ENCODE results near the gene DPEP2.

Gene DPEP2

DNA sequence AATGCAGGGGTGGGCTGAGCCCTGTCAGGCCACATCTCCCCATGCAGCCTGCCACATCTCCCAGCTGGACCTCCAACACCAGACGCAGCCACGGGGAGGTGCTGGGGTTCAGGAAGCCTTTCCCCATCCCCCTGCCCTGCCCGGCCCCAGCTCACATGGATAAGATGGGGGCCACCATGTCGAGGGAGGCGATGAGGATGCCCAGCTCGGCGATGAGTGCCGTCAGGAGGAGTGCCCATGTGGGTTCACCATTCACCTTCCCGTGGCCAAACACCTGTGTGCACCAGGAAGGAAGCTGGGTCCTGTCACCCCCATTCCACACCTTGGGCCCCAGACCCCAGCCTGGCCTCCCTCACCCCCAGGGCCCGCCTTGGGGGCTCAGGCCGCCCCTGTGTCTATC is 49.6 kb downstream of the DPEP2 start:
- peaks cover 98% of the 10 kb centered on the region for H3K36me3 ChIP-seq (ENCODE audit: low read depth)
- no peaks in the 10 kb centered on the region for H3K4me1 ChIP-seq (ENCODE audit: insufficient read depth, poor library complexity, severe bottlenecking)
- H3K27ac ChIP-seq (ENCODE audit: poor library complexity, severe bottlenecking) = no peak overlapping the region
- DNase-seq (ENCODE audit: low spot score) = peak; percentile 59
- H3K9me3 ChIP-seq (ENCODE audit: severe bottlenecking) = no peaks in the 10 kb centered on the region
- H3K27me3 ChIP-seq (ENCODE audit: insufficient read depth, poor library complexity, severe bottlenecking) = no peaks in the 10 kb centered on the region
- ATAC-seq (ENCODE audit: low read depth) = no peak
- H3K4me3 ChIP-seq (ENCODE audit: severe bottlenecking) = no peak overlapping the region
- TF ChIP-seq, protein P1, sequence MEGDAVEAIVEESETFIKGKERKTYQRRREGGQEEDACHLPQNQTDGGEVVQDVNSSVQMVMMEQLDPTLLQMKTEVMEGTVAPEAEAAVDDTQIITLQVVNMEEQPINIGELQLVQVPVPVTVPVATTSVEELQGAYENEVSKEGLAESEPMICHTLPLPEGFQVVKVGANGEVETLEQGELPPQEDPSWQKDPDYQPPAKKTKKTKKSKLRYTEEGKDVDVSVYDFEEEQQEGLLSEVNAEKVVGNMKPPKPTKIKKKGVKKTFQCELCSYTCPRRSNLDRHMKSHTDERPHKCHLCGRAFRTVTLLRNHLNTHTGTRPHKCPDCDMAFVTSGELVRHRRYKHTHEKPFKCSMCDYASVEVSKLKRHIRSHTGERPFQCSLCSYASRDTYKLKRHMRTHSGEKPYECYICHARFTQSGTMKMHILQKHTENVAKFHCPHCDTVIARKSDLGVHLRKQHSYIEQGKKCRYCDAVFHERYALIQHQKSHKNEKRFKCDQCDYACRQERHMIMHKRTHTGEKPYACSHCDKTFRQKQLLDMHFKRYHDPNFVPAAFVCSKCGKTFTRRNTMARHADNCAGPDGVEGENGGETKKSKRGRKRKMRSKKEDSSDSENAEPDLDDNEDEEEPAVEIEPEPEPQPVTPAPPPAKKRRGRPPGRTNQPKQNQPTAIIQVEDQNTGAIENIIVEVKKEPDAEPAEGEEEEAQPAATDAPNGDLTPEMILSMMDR (IDR thresholded peaks at IDR 0.05; ENCODE audit: poor library complexity, severe bottlenecking) = no peak

DNA sequence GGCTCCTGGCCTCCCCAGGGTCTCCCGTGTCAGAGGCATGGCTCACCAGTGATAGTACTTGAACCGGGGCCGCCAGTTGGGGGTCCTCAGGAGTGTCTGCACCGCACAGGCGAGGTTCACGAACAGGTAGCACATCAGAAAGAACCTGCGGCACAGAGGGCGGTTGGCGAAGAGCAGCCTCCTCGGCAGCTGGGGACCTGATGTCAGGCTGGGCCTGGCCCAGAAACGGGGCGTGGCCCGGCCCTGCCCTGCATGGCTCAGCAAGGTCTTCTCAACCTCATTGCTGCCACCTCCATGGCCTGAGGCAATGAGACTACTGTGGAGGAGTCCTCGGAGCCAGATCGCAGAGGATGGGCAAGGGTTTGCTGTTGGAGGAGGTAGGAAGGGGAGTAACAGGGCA is 51.3 kb downstream of the DPEP2 start:
- TF ChIP-seq, protein P1 (IDR thresholded peaks at IDR 0.05; ENCODE audit: poor library complexity, severe bottlenecking) = no peak
- no peak for ATAC-seq (ENCODE audit: low read depth)
- H3K4me1 ChIP-seq (ENCODE audit: insufficient read depth, poor library complexity, severe bottlenecking) = no peaks in the 10 kb centered on the region

DNA sequence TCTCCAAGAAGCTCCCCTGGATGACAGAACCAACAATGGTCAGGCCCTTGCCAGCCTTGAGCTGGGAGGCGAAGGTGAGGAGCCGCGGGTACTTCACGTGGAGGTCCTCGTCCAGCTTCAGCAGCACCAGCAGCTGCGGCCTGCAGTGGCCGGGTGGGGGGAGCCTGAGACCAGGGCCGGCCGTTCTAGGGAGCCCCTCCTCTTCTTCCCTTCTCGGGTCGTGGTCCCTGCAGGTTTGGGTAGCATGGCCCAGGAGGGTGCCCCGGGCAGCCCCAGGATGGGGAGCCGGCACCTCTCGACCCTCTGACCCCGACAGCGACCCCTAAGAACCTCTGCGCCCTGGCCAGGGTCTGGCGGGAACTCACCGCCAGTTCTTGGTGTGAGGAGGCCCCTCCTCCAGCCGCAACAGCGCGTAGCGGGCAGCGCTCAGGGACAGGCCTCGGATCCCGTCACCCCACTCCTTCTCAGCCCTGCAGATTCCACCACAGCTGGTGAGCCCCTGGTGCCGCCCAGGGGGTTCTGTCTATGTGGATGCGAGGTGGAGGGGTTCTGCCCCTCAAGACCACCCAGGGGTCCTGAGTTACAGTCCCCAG is 52.2 kb downstream of the DPEP2 start:
- Histone ChIP-seq H3K4me3 (ENCODE audit: severe bottlenecking) (no peak overlapping the region), H3K36me3 (ENCODE audit: low read depth) (peaks cover 97% of the 10 kb centered on the region), H3K27me3 (ENCODE audit: insufficient read depth, poor library complexity, severe bottlenecking) (no peaks in the 10 kb centered on the region), H3K9me3 (ENCODE audit: severe bottlenecking) (no peaks in the 10 kb centered on the region), H3K27ac (ENCODE audit: poor library complexity, severe bottlenecking) (no peak overlapping the region), H3K4me1 (ENCODE audit: insufficient read depth, poor library complexity, severe bottlenecking) (no peaks in the 10 kb centered on the region)
- TF ChIP-seq, protein P1 (IDR thresholded peaks at IDR 0.05; ENCODE audit: poor library complexity, severe bottlenecking) = no peak
- ATAC-seq (ENCODE audit: low read depth) (no peak), DNase-seq (ENCODE audit: low spot score) (no peak)

More for the DNA sequence above, 51.3 kb downstream of the DPEP2 start:
- peaks cover 95% of the 10 kb centered on the region for H3K36me3 ChIP-seq (ENCODE audit: low read depth)
- H3K4me3 ChIP-seq (ENCODE audit: severe bottlenecking) = no peak overlapping the region
- no peak overlapping the region for H3K27ac ChIP-seq (ENCODE audit: poor library complexity, severe bottlenecking)
- no peaks in the 10 kb centered on the region for H3K9me3 ChIP-seq (ENCODE audit: severe bottlenecking)
- no peaks in the 10 kb centered on the region for H3K27me3 ChIP-seq (ENCODE audit: insufficient read depth, poor library complexity, severe bottlenecking)
- no peak for DNase-seq (ENCODE audit: low spot score)

DNA sequence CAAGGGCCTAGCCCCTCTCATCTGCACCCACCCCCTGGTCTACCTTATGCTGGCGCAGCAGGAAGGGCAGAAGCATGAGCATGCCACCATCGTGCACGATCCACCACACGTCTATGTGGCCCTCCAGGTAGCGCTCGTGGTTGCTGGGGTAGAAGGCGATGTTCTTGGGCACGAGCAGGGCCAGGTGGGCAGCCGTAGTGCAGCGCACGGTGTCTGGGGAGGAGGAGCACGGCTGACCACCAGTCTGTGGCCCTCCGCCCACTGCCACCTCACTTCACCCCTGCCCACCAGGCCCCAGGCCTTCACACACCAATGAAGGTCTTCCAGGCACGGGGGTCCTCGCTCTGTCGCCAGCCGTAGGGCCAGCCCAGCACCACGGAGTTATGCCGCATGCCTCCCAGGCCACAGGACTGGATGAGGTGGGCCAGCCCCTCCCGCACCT is 53.1 kb downstream of the DPEP2 start:
- Histone ChIP-seq H3K27ac (ENCODE audit: poor library complexity, severe bottlenecking) (no peak overlapping the region), H3K36me3 (ENCODE audit: low read depth) (peaks cover 95% of the 10 kb centered on the region), H3K9me3 (ENCODE audit: severe bottlenecking) (no peaks in the 10 kb centered on the region), H3K4me1 (ENCODE audit: insufficient read depth, poor library complexity, severe bottlenecking) (no peaks in the 10 kb centered on the region), H3K4me3 (ENCODE audit: severe bottlenecking) (no peak overlapping the region), H3K27me3 (ENCODE audit: insufficient read depth, poor library complexity, severe bottlenecking) (no peaks in the 10 kb centered on the region)
- ATAC-seq (ENCODE audit: low read depth) (no peak), DNase-seq (ENCODE audit: low spot score) (no peak)
- TF ChIP-seq, protein P1 (IDR thresholded peaks at IDR 0.05; ENCODE audit: poor library complexity, severe bottlenecking) = no peak

DNA sequence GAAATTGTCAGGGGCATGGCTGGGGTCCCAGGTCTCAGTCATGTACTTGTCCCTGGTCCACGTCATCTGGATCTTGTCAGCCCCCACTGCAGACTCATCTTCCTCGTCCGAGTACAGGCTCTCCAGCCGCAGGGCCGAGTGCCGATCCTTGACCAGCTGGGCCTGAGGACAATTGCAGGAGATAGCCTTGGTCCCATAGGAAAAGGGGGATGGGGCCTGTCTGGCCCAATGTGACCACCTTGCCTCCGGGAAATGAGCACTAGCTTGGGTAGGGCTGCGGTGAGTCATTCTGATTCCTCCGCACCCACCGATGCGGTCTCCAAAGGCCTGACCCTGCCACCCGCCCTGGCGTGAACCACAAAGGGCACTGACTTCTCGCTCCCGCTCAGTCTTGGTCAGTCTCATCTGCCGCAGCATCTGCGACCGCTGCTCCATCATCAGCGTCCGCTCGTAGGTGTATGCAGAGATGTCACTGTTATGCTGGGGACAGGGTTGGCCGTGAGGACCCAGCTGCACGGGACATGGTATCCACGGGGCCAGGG is 53.8 kb downstream of the DPEP2 start:
- peaks cover 90% of the 10 kb centered on the region for H3K36me3 ChIP-seq (ENCODE audit: low read depth)
- no peak for ATAC-seq (ENCODE audit: low read depth)

More for the DNA sequence above, 53.8 kb downstream of the DPEP2 start:
- Histone ChIP-seq H3K4me1 (ENCODE audit: insufficient read depth, poor library complexity, severe bottlenecking) (no peaks in the 10 kb centered on the region), H3K27me3 (ENCODE audit: insufficient read depth, poor library complexity, severe bottlenecking) (no peaks in the 10 kb centered on the region), H3K4me3 (ENCODE audit: severe bottlenecking) (no peak overlapping the region), H3K9me3 (ENCODE audit: severe bottlenecking) (no peaks in the 10 kb centered on the region), H3K27ac (ENCODE audit: poor library complexity, severe bottlenecking) (no peak overlapping the region)
- TF ChIP-seq, protein P1 (IDR thresholded peaks at IDR 0.05; ENCODE audit: poor library complexity, severe bottlenecking) = no peak
- no peak for DNase-seq (ENCODE audit: low spot score)
